OCI-LY7 (cell line): ENCODE measurements around the gene IVNS1ABP. TPM values are rescaled to one million over a fixed set of nuclear protein-coding genes. Genes with fewer than 3 reads are reported as not detected.

Source experiments
- BruUV-seq: library from RNA; stranded (reverse); fragments of 400-500 nt; replicated peaks from 2 replicates; lab custom pipeline; 2021; lab: Mats Ljungman, UMichigan
- CTCF ChIA-PET: fragments of 300-600 bp; sonication (Branson Sonifier 250); formaldehyde crosslinking; loops from one replicate; lab custom pipeline; 2022; ENCODE audit warnings: antibody characterized with exemption; ENCODE audit not compliant: unreplicated experiment; lab: Charles Lee
- POLR2A ChIA-PET: fragments of 300-600 bp; sonication (Branson Sonifier 250); formaldehyde crosslinking; loops from one replicate; lab custom pipeline; 2022; ENCODE audit warnings: antibody characterized with exemption; lab: Charles Lee
- DNase-seq: peaks from one replicate; pipeline ENCODE4 v3.0.0-alpha.2; 2015; ENCODE audit warnings: low spot score
- H2AFZ ChIP-seq: fragments of 200-600 bp; sonication (generic), shearing (Covaris generic); 2 replicates; pipeline ENCODE4 v1.6.1; 2014; ENCODE audit warnings: mild to moderate bottlenecking, antibody characterized with exemption, low read length, moderate library complexity
- H3K27ac ChIP-seq: fragments of 200-600 bp; sonication (generic); 2 replicates; pipeline ENCODE4 v1.5.1; 2014; ENCODE audit warnings: mixed run types, low read depth, mild to moderate bottlenecking, moderate library complexity, low read length, inconsistent platforms; ENCODE audit not compliant: poor library complexity, severe bottlenecking
- H3K36me3 ChIP-seq: fragments of 200-600 bp; sonication (generic); 2 replicates; pipeline ENCODE4 v1.6.1; 2014; ENCODE audit warnings: mild to moderate bottlenecking, antibody characterized with exemption, low read length, moderate library complexity, mixed read lengths; ENCODE audit not compliant: insufficient read depth
- H3K4me1 ChIP-seq: fragments of 200-600 bp; sonication (generic); 2 replicates; pipeline ENCODE4 v1.5.1; 2014; ENCODE audit warnings: mild to moderate bottlenecking, low read length; ENCODE audit not compliant: insufficient read depth, poor library complexity, severe bottlenecking
- H3K4me2 ChIP-seq: fragments of 200-600 bp; sonication (generic); 2 replicates; pipeline ENCODE4 v1.6.1; 2014; ENCODE audit warnings: mild to moderate bottlenecking, low read length
- H3K4me3 ChIP-seq: fragments of 200-600 bp; sonication (generic); 2 replicates; pipeline ENCODE4 v1.5.1; 2014; ENCODE audit warnings: mild to moderate bottlenecking, low read depth, low read length; ENCODE audit not compliant: poor library complexity, severe bottlenecking
- H3K79me2 ChIP-seq: fragments of 200-600 bp; sonication (generic); 2 replicates; pipeline ENCODE4 v1.6.1; 2016; ENCODE audit warnings: low read depth, mild to moderate bottlenecking, low read length, moderate library complexity, mixed read lengths; ENCODE audit not compliant: insufficient read depth
- H3K9me2 ChIP-seq: fragments of 200-600 bp; sonication (generic); 2 replicates; pipeline ENCODE4 v1.6.1; 2016; ENCODE audit warnings: mild to moderate bottlenecking, low read length, mixed read lengths; ENCODE audit not compliant: insufficient read depth
- H3K9me3 ChIP-seq: fragments of 200-600 bp; sonication (generic); 2 replicates; pipeline ENCODE4 v1.6.1; 2014; ENCODE audit warnings: mild to moderate bottlenecking, mixed run types, low read length, mixed read lengths
- H4K20me1 ChIP-seq: fragments of 200-600 bp; sonication (generic); 2 replicates; pipeline ENCODE4 v1.6.1; 2014; ENCODE audit warnings: mild to moderate bottlenecking, antibody characterized with exemption, low read length, moderate library complexity, mixed read lengths; ENCODE audit not compliant: insufficient read depth
- CTCF ChIP-seq: fragments of 200-600 bp; sonication (generic); conservative IDR thresholded peaks from 2 replicates; pipeline ENCODE4 v1.5.1; 2014; ENCODE audit warnings: mild to moderate bottlenecking, antibody characterized with exemption, low read length, moderate library complexity, mixed read lengths
- EZH2phosphoT487 ChIP-seq: fragments of 200-600 bp; sonication (generic); IDR thresholded peaks from 2 replicates; pipeline ENCODE4 v1.6.1; 2018; ENCODE audit warnings: low read depth, borderline replicate concordance, mild to moderate bottlenecking, mixed run types, antibody characterized with exemption, low read length, moderate library complexity, mixed read lengths
- intact Hi-C: fragments of 100-400 bp; cut with micrococcal nuclease; formaldehyde crosslinking; loops from one replicate; pipeline ENCODE4 v1.10.0; 2022; ENCODE audit not compliant: unreplicated experiment
- total RNA-seq, 2 experiments: library from RNA; depleted of rRNA in 1 of 2; stranded (reverse); fragments of >200 nt in 1 of 2; shearing (Covaris generic) in 1 of 2; gene quantifications; 2 replicates each; pipeline ENCODE4 v1.2.3, GENCODE V29; 2014 to 2022

IVNS1ABP gene
- total RNA-seq, 2 experiments from 2014 or later: 54.0 to 74.0 TPM

GRCh38 chr1:185315445-185316071 is 1.5 kb downstream of the IVNS1ABP start:
- no peaks in the 10 kb centered on the region for H3K9me3 ChIP-seq
- peaks cover 63% of the 10 kb centered on the region for H3K79me2 ChIP-seq
- no TSS peak for BruUV-seq
- no peak overlapping the region for H3K27ac ChIP-seq
- H3K4me3 ChIP-seq: peak overlapping the region; percentile 87
- H3K36me3 ChIP-seq: peaks cover 54% of the 10 kb centered on the region
- no peaks in the 10 kb centered on the region for H3K9me2 ChIP-seq
- TF ChIP-seq CTCF: no peak
- intact Hi-C loops: loop anchor here (2.0 to 10.0 kb wide), 7 partner anchors 271 to 1261 kb away; partner anchors contain the start of genes EDEM3, ODR4, RNF2 and TPR
- DNase-seq: peak; percentile 24
- H3K4me2 ChIP-seq: peak overlapping the region; percentile 74
- ChIA-PET POLR2A (interaction anchor here (0.6 to 1.0 kb wide), 3 partner anchors 22 to 179 kb away, joined by 3 read pairs; no protein-coding TSS in a partner anchor), CTCF (no interaction called here)
- peaks cover 42% of the 10 kb centered on the region for H3K4me1 ChIP-seq
- H4K20me1 ChIP-seq: peaks cover 45% of the 10 kb centered on the region
- H2AFZ ChIP-seq: no peak overlapping the region

- intact Hi-C loops: loop anchor here (10.0 kb wide), 1 partner anchor 1260 kb away; the partner anchor contains the start of gene TSEN15
- Histone ChIP-seq H3K4me3 (peak overlapping the region; percentile 87), H3K27ac (no peak overlapping the region)
Measured at GRCh38 chr1:185314411-185314810, 2.6 kb downstream of the IVNS1ABP start.

More at GRCh38 chr1:185314411-185314810, 2.6 kb downstream of the IVNS1ABP start:
- ChIA-PET POLR2A (interaction anchor here (0.9 to 1.6 kb wide), 4 partner anchors 11 to 74 kb away, joined by 3 to 5 read pairs (median 4); no protein-coding TSS in a partner anchor), CTCF (interaction anchor here (0.6 kb wide), 1 partner anchor 233 kb away, joined by 3 read pairs; no protein-coding TSS in a partner anchor)
- Histone ChIP-seq H3K36me3 (peaks cover 66% of the 10 kb centered on the region), H3K4me1 (peaks cover 42% of the 10 kb centered on the region), H3K9me2 (no peaks in the 10 kb centered on the region), H3K4me2 (peak overlapping the region; percentile 74), H2AFZ (no peak overlapping the region), H4K20me1 (peaks cover 45% of the 10 kb centered on the region), H3K9me3 (no peaks in the 10 kb centered on the region), H3K79me2 (peaks cover 75% of the 10 kb centered on the region)
- TF ChIP-seq CTCF (no peak), EZH2phosphoT487 (no peak)
- BruUV-seq: no TSS peak
- DNase-seq: no peak
